ENCODE results near the gene RTL9.

- TF ChIP-seq CTCF (IDR thresholded peaks at IDR 0.05) (no peak), POLR2A (IDR thresholded peaks at IDR 0.05) (no peak), EP300 (IDR thresholded peaks at IDR 0.05) (no peak)
These were observed 36.0 kb downstream of the RTL9 start for GRCh38 chrX:110394651-110395050.
